Astrocyte of the spinal cord (primary cell): ENCODE results near the gene GPX3.

Experiments used
- DNase-seq: peaks from one replicate; pipeline ENCODE4 v3.0.0; 2011; ENCODE audit warnings: low read depth, low spot score
- H3K4me3 ChIP-seq: 2 replicates; pipeline ENCODE4 v1.5.1; 2011; ENCODE audit warnings: low read depth, mild to moderate bottlenecking, low read length, moderate library complexity
- CTCF ChIP-seq: IDR thresholded peaks from 2 replicates; pipeline ENCODE4 v1.5.1; 2012; ENCODE audit warnings: low read depth, mild to moderate bottlenecking, low read length, inconsistent platforms
- in situ Hi-C: cut with HindIII; loops from 2 replicates; pipeline ENCODE4 v1.10.0; 2017; ENCODE audit warnings: low sequenced_read_pairs

GPX3 gene

DNA sequence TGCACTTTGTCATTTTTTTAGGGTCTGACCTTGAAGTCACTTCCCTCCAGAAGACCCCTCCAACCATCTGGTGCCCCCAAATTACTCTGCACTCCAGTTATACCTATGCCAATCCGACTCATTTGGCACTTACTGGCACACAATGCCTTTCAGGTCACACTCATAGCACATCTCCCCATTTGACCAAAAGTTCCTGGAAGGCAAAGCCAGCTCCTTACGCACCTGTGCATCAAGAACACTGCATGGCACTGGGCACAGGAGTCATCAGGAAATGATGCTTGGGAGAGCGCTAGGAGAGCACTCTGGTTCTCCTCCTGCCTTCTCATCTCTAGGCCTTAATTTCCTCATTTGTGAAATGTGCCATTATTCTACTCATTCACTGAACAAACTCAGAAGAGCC is 57.6 kb downstream of the GPX3 start:
- no peak overlapping the region for H3K4me3 ChIP-seq
- no peak for DNase-seq
- in situ Hi-C loops, result no loop called here
- no peak for TF ChIP-seq CTCF
